Medulla oblongata (tissue), 1 donor: Measurements from ENCODE around the gene GBF1.
A peak's percentile ranks its signal among the peaks of the same experiment; 100 is the strongest.
"Not testable (repeated sequence)": the region's sequence is repeated elsewhere in the genome, so short reads cannot be mapped to it uniquely, and the experiment has no call there.

Experiments
- DNase-seq: peaks from one replicate; pipeline ENCODE4 v3.0.0-alpha.2; 2015; ENCODE audit errors: extremely low spot score

GBF1 gene

GRCh38 chr10:102245082-102245931 is at the start of gene GBF1:
GBF1 (plus strand) TSS chr10:102245532; CDS start chr10:102258939, 13,407 bp downstream.
- DNase-seq: peak; percentile 100

GRCh38 chr10:102196893-102197292 is 48.4 kb upstream of the GBF1 start:
- no peak for DNase-seq

- no peak for DNase-seq
Observed at GRCh38 chr10:102198027-102198426, 47.3 kb upstream of the GBF1 start.

GRCh38 chr10:102200751-102201640 is 44.3 kb upstream of the GBF1 start:
- no peak for DNase-seq

GRCh38 chr10:102202386-102202785 is 42.9 kb upstream of the GBF1 start:
- DNase-seq: no peak

GRCh38 chr10:102208311-102209035 is 36.9 kb upstream of the GBF1 start:
- DNase-seq: no peak

GRCh38 chr10:102211615-102212299 is 33.6 kb upstream of the GBF1 start:
- DNase-seq: no peak

- not testable (repeated sequence) for DNase-seq
Observed at GRCh38 chr10:102213599-102213998, 31.7 kb upstream of the GBF1 start.

- no peak for DNase-seq
Observed at GRCh38 chr10:102219370-102219769, 26.0 kb upstream of the GBF1 start.

GRCh38 chr10:102220612-102221011 is 24.7 kb upstream of the GBF1 start:
- DNase-seq: no peak

GRCh38 chr10:102222797-102223196 is 22.5 kb upstream of the GBF1 start:
- no peak for DNase-seq

GRCh38 chr10:102225646-102226541 is 19.4 kb upstream of the GBF1 start, which contains the start of gene ELOVL3:
ELOVL3 (plus strand) TSS chr10:102226299; CDS start chr10:102226549, 250 bp downstream.
- peak; percentile 92 for DNase-seq

GRCh38 chr10:102226542-102226870 is 18.8 kb upstream of the GBF1 start:
- DNase-seq: no peak

GRCh38 chr10:102227050-102227449 is 18.3 kb upstream of the GBF1 start:
- no peak for DNase-seq

- DNase-seq: peak; percentile 80
Observed at GRCh38 chr10:102229810-102230263, 15.5 kb upstream of the GBF1 start.

GRCh38 chr10:102230264-102230860 is 15.0 kb upstream of the GBF1 start:
- DNase-seq: no peak

GRCh38 chr10:102230861-102231356 is 14.4 kb upstream of the GBF1 start:
- DNase-seq: no peak

- DNase-seq: no peak
Observed at GRCh38 chr10:102231357-102232318, 13.7 kb upstream of the GBF1 start.
